GM23338 (cell line): ENCODE measurements around the gene AQP3. TPM values are rescaled to one million over a fixed set of nuclear protein-coding genes. Genes with fewer than 3 reads are reported as not detected.

Experiments used
- ATAC-seq: fragments of 200-7000 bp; cut with Tn5 transposase; 3 replicates; pipeline ENCODE4 v1.9.1; 2020
- DNase-seq: peaks from one replicate; pipeline ENCODE4 v3.0.0-alpha.2; 2015; ENCODE audit warnings: low spot score
- H2AFZ ChIP-seq: fragments of 200-600 bp; sonication (generic); 2 replicates; pipeline ENCODE4 v1.8.0; 2016; ENCODE audit warnings: antibody characterized with exemption, mild to moderate bottlenecking, moderate library complexity
- H3F3A ChIP-seq: fragments of 200-600 bp; sonication (generic); replicated peaks from 2 replicates; pipeline ENCODE4 v1.8.0; 2017; ENCODE audit warnings: antibody characterized with exemption, mixed run types, low read depth
- H3K27ac ChIP-seq: fragments of 200-600 bp; sonication (generic); 2 replicates; pipeline ENCODE4 v1.6.1; 2016; ENCODE audit warnings: low read depth
- H3K27me3 ChIP-seq: fragments of 200-600 bp; sonication (generic); 2 replicates; pipeline ENCODE4 v1.8.0; 2016; ENCODE audit warnings: mild to moderate bottlenecking, mixed run types, moderate library complexity; ENCODE audit not compliant: insufficient read depth
- H3K36me3 ChIP-seq: fragments of 200-600 bp; sonication (generic); 2 replicates; pipeline ENCODE4 v1.8.0; 2016; ENCODE audit warnings: mild to moderate bottlenecking; ENCODE audit not compliant: insufficient read depth
- H3K4me1 ChIP-seq: fragments of 200-600 bp; sonication (generic); 2 replicates; pipeline ENCODE4 v1.8.0; 2016; ENCODE audit warnings: mild to moderate bottlenecking, moderate library complexity; ENCODE audit not compliant: insufficient read depth
- H3K4me2 ChIP-seq: fragments of 200-600 bp; sonication (generic); 2 replicates; pipeline ENCODE4 v1.7.1; 2017; ENCODE audit warnings: mixed run types
- H3K4me3 ChIP-seq: fragments of 200-600 bp; sonication (generic); 2 replicates; pipeline ENCODE4 v1.6.1; 2016; ENCODE audit warnings: mixed run types
- H3K79me2 ChIP-seq: fragments of 200-600 bp; sonication (generic); replicated peaks from 2 replicates; pipeline ENCODE4 v1.8.0; 2017; ENCODE audit warnings: mild to moderate bottlenecking; ENCODE audit not compliant: insufficient read depth
- H3K9me2 ChIP-seq: fragments of 200-600 bp; sonication (generic); 2 replicates; pipeline ENCODE4 v1.8.0; 2017; ENCODE audit not compliant: insufficient read depth
- H4K20me1 ChIP-seq: fragments of 200-600 bp; sonication (generic); replicated peaks from 2 replicates; pipeline ENCODE4 v1.8.0; 2017; ENCODE audit warnings: mild to moderate bottlenecking; ENCODE audit not compliant: insufficient read depth
- H3K27ac Mint-ChIP-seq: 2 replicates; pipeline ENCODE4 v1.8.0; 2020; ENCODE audit warnings: inconsistent platforms, mild to moderate bottlenecking, moderate library complexity, mixed read lengths
- H3K27me3 Mint-ChIP-seq: 3 replicates; pipeline ENCODE4 v1.8.0; 2022; ENCODE audit warnings: low read depth, mild to moderate bottlenecking, moderate library complexity, mixed read lengths, inconsistent platforms; ENCODE audit not compliant: insufficient read depth, poor library complexity
- H3K36me3 Mint-ChIP-seq: 3 replicates; pipeline ENCODE4 v1.8.0; 2021; ENCODE audit warnings: low read depth, mild to moderate bottlenecking, inconsistent platforms, moderate library complexity, mixed read lengths
- H3K4me1 Mint-ChIP-seq: 3 replicates; pipeline ENCODE4 v1.8.0; 2020; ENCODE audit warnings: mild to moderate bottlenecking, inconsistent platforms, mixed read lengths
- H3K4me3 Mint-ChIP-seq: 3 replicates; pipeline ENCODE4 v1.8.0; 2021; ENCODE audit warnings: moderate library complexity, mild to moderate bottlenecking, inconsistent platforms, mixed read lengths
- H3K9me3 Mint-ChIP-seq: 3 replicates; pipeline ENCODE4 v1.8.0; 2020; ENCODE audit warnings: moderate library complexity, mild to moderate bottlenecking, inconsistent platforms, mixed read lengths
- CREB1 ChIP-seq: fragments of 250-450 bp; sonication (Bioruptor Pico); IDR thresholded peaks from 2 replicates; pipeline ENCODE4 v1.5.0; 2020; ENCODE audit warnings: low read depth, mild to moderate bottlenecking, moderate library complexity
- EZH2 ChIP-seq: fragments of 200-600 bp; sonication (generic); IDR thresholded peaks from one replicate; pipeline ENCODE4 v1.8.0; 2017; ENCODE audit warnings: antibody characterized with exemption, mild to moderate bottlenecking, low read depth; ENCODE audit not compliant: unreplicated experiment
- JUNB ChIP-seq: IDR thresholded peaks from one replicate; pipeline ENCODE4 v1.6.1; 2016; ENCODE audit warnings: antibody characterized with exemption; ENCODE audit not compliant: unreplicated experiment
- NANOG ChIP-seq: IDR thresholded peaks from 2 replicates; pipeline ENCODE4 v1.6.1; 2016; ENCODE audit warnings: antibody characterized with exemption, borderline replicate concordance
- POLR2AphosphoS5 ChIP-seq: IDR thresholded peaks from 2 replicates; pipeline ENCODE4 v1.6.1; 2016; ENCODE audit warnings: antibody characterized with exemption, low read depth
- ZNF114 ChIP-seq: fragments of 250-450 bp; sonication (Bioruptor Pico); IDR thresholded peaks from 2 replicates; pipeline ENCODE4 v1.5.0; 2020; ENCODE audit warnings: mild to moderate bottlenecking, moderate library complexity
- ZNF331 ChIP-seq: fragments of 250-450 bp; sonication (Bioruptor Pico); IDR thresholded peaks from 2 replicates; pipeline ENCODE4 v1.5.0; 2020; ENCODE audit warnings: low read depth, mild to moderate bottlenecking, moderate library complexity
- ZNF462 ChIP-seq: fragments of 250-450 bp; sonication (Bioruptor Pico); IDR thresholded peaks from 2 replicates; pipeline ENCODE4 v1.5.0; 2020; ENCODE audit warnings: mild to moderate bottlenecking, moderate library complexity
- polyA plus RNA-seq: library from polyadenylated mRNA; unstranded; fragments of >200 nt; fragmentation: Nextera tagmentation; extraction: Ambion mirVana; gene quantifications from 2 replicates; pipeline ENCODE4 v1.2.1, GENCODE V29; 2016
- total RNA-seq: library from RNA; depleted of rRNA; stranded (reverse); fragments of >200 nt; shearing (Covaris generic); gene quantifications from 2 replicates; pipeline ENCODE4 v1.2.3, GENCODE V29; 2014

Gene AQP3
- total and polyA plus RNA-seq, 2 experiments from 2014 or later = 1.4 to 3.5 TPM

- ATAC-seq = no peak
- Histone ChIP-seq H3K27me3 (no peaks in the 10 kb centered on the region), H4K20me1 (no peaks in the 10 kb centered on the region), H3F3A (no peaks in the 10 kb centered on the region), H3K4me3 (no peak overlapping the region), H3K4me1 (no peaks in the 10 kb centered on the region), H3K27ac (no peak overlapping the region), H3K4me2 (no peak overlapping the region), H3K79me2 (no peaks in the 10 kb centered on the region), H3K36me3 (no peaks in the 10 kb centered on the region), H2AFZ (no peak overlapping the region), H3K9me2 (no peaks in the 10 kb centered on the region)
- no peak overlapping the region for H3K4me3 Mint-ChIP-seq
- H3K36me3 Mint-ChIP-seq = no peaks in the 10 kb centered on the region
- DNase-seq = no peak
- TF ChIP-seq NANOG = no peak
- TF ChIP-seq POLR2AphosphoS5 = no peak
- TF ChIP-seq EZH2 = no peak
- H3K27ac Mint-ChIP-seq = no peak overlapping the region
- peaks cover 4% of the 10 kb centered on the region for H3K27me3 Mint-ChIP-seq
- H3K9me3 Mint-ChIP-seq = no peaks in the 10 kb centered on the region
- no peaks in the 10 kb centered on the region; the same call in 2 of the 3 replicates for H3K4me1 Mint-ChIP-seq
These were observed 33.6 kb upstream of the AQP3 start for GRCh38 chr9:33480976-33481375.

GRCh38 chr9:33480106-33480505 lies 32.7 kb upstream of the AQP3 start:
- Mint-ChIP-seq H3K27ac (no peak overlapping the region), H3K4me3 (no peak overlapping the region), H3K27me3 (peaks cover 4% of the 10 kb centered on the region), H3K36me3 (no peaks in the 10 kb centered on the region), H3K9me3 (no peaks in the 10 kb centered on the region), H3K4me1 (no peaks in the 10 kb centered on the region; the same call in 2 of the 3 replicates)
- Histone ChIP-seq H3K4me1 (no peaks in the 10 kb centered on the region), H3K27me3 (no peaks in the 10 kb centered on the region), H3K36me3 (no peaks in the 10 kb centered on the region), H3K4me2 (no peak overlapping the region), H3K27ac (no peak overlapping the region), H3K79me2 (no peaks in the 10 kb centered on the region), H3F3A (no peaks in the 10 kb centered on the region), H3K9me2 (no peaks in the 10 kb centered on the region), H4K20me1 (no peaks in the 10 kb centered on the region), H3K4me3 (no peak overlapping the region), H2AFZ (no peak overlapping the region)
- DNase-seq = no peak
- ATAC-seq = no peak
- TF ChIP-seq ZNF462 (CRISPR knock-in tag) (no peak), JUNB (no peak), ZNF114 (CRISPR knock-in tag) (no peak), ZNF331 (CRISPR knock-in tag) (no peak), NANOG (no peak), POLR2AphosphoS5 (no peak), CREB1 (CRISPR knock-in tag) (no peak)
